ENCODE data around the gene WFDC1. TPM values are rescaled to one million over a fixed set of nuclear protein-coding genes. Genes with fewer than 3 reads are reported as not detected.

The WFDC1 gene
- polyA plus RNA-seq, 1 donor = 1.1 TPM

- DNase-seq = no peak
Observed at GRCh38 chr16:84272740-84273320, 21.8 kb upstream of the WFDC1 start.

- DNase-seq = no peak
Observed at GRCh38 chr16:84274515-84274914, 20.2 kb upstream of the WFDC1 start.

GRCh38 chr16:84275585-84276151 is 19.0 kb upstream of the WFDC1 start:
- no peak for DNase-seq

- peak; percentile 51 for DNase-seq
Observed at GRCh38 chr16:84277244-84277823, 17.3 kb upstream of the WFDC1 start.

GRCh38 chr16:84278333-84278732 is 16.3 kb upstream of the WFDC1 start:
- DNase-seq = no peak

GRCh38 chr16:84278968-84279367 is 15.7 kb upstream of the WFDC1 start:
- DNase-seq = no peak

- no peak for DNase-seq
Observed at GRCh38 chr16:84279881-84280280, 14.8 kb upstream of the WFDC1 start.

- no peak for DNase-seq
Observed at GRCh38 chr16:84281074-84281473, 13.6 kb upstream of the WFDC1 start.

- no peak for DNase-seq
Observed at GRCh38 chr16:84282533-84282932, 12.1 kb upstream of the WFDC1 start.

GRCh38 chr16:84283314-84284153 is 11.1 kb upstream of the WFDC1 start:
- no peak for DNase-seq

- DNase-seq = peak; percentile 47
Observed at GRCh38 chr16:84284154-84284722, 10.4 kb upstream of the WFDC1 start.

- DNase-seq = no peak
Observed at GRCh38 chr16:84286578-84287240, 8.0 kb upstream of the WFDC1 start.

- no peak for DNase-seq
Observed at GRCh38 chr16:84288902-84289301, 5.8 kb upstream of the WFDC1 start.

- no peak for DNase-seq
Observed at GRCh38 chr16:84291226-84291625, 3.5 kb upstream of the WFDC1 start.

- no peak for DNase-seq
Observed at GRCh38 chr16:84292011-84292410, 2.7 kb upstream of the WFDC1 start.

GRCh38 chr16:84293406-84293805 is 1.3 kb upstream of the WFDC1 start:
- DNase-seq = no peak

- no peak for DNase-seq
Observed at GRCh38 chr16:84294117-84294516, 561 bp upstream of the WFDC1 start.

- DNase-seq = no peak
Observed at GRCh38 chr16:84295203-84295860, 654 bp downstream of the WFDC1 start.

- DNase-seq = no peak
Observed at GRCh38 chr16:84298376-84298899, 3.8 kb downstream of the WFDC1 start.

- no peak for DNase-seq
Observed at GRCh38 chr16:84299734-84300440, 5.2 kb downstream of the WFDC1 start.

All from hindlimb muscle (tissue), 1 donor.